Uterus (tissue), 2 donors: ENCODE results near the gene GALNT2.

ENCODE experiments used
- CTCF ChIP-seq, 4 experiments: fragments of 200-600 bp in 2 of 4; fragments of 450-650 bp in 2 of 4; sonication (generic) in 2 of 4; IDR thresholded peaks; one replicate each; pipeline ENCODE4 v1.5.1; 2016 to 2019; ENCODE audit warnings: antibody characterized with exemption in 4 of 4, mild to moderate bottlenecking in 2 of 4, moderate library complexity in 1 of 4
- POLR2A ChIP-seq, 2 donors: fragments of 450-650 bp; IDR thresholded peaks; one replicate each; pipeline ENCODE4 v1.6.1; 2016; ENCODE audit warnings: antibody characterized with exemption in 2 of 2, mild to moderate bottlenecking in 1 of 2, moderate library complexity in 1 of 2

- no peak for TF ChIP-seq CTCF (IDR thresholded peaks at IDR 0.05)
- no peak for TF ChIP-seq POLR2A (IDR thresholded peaks at IDR 0.05)
Observed at GRCh38 chr1:230262867-230263567, 196.0 kb downstream of the GALNT2 start.
